NCI-H510A (cell line): ENCODE results near the gene PFAS.
"Not testable (repeated sequence)": the region's sequence is repeated elsewhere in the genome, so short reads cannot be mapped to it uniquely, and the experiment has no call there.

ENCODE experiments used
- DNase-seq: peaks from one replicate; lab custom pipeline; 2025; lab: John Stamatoyannopoulos, UW

Gene PFAS, protein sequence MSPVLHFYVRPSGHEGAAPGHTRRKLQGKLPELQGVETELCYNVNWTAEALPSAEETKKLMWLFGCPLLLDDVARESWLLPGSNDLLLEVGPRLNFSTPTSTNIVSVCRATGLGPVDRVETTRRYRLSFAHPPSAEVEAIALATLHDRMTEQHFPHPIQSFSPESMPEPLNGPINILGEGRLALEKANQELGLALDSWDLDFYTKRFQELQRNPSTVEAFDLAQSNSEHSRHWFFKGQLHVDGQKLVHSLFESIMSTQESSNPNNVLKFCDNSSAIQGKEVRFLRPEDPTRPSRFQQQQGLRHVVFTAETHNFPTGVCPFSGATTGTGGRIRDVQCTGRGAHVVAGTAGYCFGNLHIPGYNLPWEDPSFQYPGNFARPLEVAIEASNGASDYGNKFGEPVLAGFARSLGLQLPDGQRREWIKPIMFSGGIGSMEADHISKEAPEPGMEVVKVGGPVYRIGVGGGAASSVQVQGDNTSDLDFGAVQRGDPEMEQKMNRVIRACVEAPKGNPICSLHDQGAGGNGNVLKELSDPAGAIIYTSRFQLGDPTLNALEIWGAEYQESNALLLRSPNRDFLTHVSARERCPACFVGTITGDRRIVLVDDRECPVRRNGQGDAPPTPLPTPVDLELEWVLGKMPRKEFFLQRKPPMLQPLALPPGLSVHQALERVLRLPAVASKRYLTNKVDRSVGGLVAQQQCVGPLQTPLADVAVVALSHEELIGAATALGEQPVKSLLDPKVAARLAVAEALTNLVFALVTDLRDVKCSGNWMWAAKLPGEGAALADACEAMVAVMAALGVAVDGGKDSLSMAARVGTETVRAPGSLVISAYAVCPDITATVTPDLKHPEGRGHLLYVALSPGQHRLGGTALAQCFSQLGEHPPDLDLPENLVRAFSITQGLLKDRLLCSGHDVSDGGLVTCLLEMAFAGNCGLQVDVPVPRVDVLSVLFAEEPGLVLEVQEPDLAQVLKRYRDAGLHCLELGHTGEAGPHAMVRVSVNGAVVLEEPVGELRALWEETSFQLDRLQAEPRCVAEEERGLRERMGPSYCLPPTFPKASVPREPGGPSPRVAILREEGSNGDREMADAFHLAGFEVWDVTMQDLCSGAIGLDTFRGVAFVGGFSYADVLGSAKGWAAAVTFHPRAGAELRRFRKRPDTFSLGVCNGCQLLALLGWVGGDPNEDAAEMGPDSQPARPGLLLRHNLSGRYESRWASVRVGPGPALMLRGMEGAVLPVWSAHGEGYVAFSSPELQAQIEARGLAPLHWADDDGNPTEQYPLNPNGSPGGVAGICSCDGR (N-terminal part only)

DNA sequence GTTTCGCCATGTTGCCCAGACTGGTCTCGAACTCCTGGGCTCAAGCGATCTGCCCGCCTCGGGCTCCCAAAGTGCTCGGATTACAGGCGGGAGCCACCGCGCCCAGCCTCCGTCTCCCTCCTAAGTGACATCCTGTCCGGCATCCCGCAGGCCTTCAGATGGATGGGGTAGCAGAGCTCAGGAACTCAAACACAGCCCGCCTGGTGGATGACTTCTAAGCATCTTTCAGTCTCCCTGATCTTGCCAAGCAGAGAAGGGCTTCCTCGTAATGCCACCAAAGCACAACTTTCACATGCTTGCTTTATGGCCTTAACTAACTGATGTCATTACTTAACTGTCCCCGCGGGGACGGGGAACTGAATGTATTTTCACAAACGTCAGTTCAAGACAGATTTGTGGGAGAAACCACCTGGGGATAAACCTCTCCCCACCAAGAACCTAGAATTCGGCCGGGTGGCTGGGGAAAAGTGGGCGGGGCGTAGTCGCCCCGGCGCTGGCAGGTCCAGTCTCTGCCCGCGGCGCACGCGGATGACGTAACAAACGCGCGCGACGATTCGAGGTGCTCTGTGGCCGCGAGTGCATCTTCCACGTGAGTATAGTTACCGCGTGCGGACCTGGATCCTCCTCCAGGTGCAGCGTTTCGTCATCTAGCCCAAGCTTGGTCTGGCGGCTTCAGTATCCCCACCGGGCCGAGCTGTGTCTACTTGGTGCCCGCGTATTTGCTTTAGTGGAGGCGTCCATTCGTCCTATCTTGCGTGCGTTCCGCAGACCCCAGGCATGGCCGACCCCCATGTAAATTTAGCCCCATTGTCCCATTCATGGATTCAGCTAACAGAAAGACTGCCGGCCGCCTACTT lies at the start of gene PFAS:
PFAS (plus strand) TSS at position 539 of the 857 bp plus-strand sequence. CDS start 4,649 bp downstream, outside the sequence.
- DNase-seq = peak; percentile 85

DNA sequence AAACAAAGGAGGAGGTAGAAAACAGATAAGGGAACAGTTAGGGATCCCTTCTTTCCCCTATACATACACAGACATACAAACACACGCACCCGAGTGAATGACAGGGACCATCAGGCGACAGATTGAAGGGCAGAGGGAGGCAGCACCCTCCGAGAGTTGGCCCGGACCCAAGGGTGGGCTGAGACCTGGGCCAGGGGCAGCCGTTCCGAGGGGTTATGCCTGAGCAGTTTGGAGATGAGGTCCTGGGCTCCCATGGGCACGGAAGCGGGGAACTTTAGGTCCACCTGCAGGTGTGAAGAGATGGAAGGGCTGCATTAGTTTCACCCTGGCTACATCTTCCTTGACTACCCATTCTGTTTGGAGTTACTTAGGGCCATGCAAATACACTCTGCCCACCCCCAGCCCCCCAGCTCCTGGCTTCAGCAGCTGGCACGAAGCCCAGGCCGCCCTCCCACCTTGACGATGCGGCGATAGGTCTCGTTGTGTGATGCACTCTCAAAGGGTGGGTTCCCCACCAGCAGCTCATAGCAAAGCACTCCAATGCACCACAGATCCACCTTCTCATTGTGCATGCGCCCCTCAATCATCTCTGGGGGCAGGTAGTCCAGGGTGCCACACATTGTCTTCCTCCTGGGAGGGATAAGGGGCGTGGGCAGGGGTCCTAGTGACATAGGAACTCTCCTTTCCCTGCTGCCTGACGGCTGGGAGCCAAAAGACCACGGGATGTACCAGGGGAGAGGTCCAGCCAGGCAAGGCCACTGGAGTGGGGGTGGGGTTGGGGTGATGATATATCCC lies 44.1 kb upstream of the PFAS start:
- DNase-seq = no peak

DNA sequence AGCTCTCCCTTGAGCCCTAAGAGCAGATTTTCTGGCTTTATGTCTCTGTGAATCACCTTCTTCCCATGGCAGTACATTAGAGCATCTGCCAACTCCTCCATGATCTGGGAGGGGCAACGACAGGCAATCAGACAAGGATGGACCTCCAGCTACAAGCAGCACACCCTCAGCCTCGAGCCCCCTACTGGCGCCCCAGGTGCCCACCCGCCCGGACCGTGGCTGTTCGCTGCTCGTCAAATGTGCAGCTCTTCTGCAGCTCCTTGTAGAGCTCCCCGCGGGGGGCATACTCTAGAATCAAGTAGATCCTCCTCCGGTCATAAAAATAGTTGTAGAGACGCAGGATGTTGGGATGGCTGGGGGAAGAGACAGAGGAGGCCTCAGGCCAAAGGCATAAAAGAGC lies 42.6 kb upstream of the PFAS start:
- DNase-seq = no peak

DNA sequence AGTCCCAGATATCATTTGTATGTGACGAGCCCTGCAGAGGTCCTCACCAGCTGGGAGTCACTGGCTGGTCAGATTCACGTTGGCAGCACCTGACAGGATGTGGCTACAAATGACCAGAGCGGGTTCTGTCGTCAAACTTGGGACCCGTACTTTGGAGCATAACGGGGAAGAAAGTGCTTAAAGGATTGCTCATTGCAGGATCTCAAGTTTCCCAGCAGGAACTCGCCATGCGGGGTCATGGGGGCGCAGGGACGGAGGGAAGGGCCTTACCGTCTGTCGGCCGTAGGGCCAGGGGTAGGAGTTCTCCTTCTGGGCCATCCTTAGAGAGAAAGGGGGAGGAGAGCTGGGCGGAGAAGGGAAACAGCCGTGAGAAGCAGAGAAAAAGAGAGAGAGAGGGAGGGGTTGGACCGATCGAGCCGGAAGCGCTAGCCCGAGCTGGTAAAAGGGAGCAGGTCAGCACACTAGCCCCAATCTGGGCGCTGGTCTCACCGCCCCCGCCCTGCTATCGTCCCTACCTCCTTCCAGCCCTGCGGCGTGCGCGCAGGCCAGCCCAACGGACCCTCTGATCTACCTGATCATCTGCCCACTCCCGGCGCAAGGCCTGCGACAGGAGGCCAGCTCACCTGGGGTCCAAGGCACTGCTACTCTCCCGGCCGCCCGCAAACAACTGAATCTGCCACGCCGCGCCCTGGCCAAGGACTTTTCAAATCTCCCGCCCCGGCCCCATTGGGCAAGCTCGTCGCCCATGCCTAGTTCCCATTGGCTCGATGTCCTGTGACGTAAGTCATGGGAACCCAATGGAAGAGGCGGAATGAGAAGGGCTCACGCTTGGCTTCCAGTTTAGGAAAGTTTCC lies 39.0 kb upstream of the PFAS start, which contains the start of gene AURKB:
AURKB (minus strand) TSS at position 669 of the 854 bp plus-strand sequence; CDS start at position 318, 351 bp downstream.
- DNase-seq = peak; percentile 93

DNA sequence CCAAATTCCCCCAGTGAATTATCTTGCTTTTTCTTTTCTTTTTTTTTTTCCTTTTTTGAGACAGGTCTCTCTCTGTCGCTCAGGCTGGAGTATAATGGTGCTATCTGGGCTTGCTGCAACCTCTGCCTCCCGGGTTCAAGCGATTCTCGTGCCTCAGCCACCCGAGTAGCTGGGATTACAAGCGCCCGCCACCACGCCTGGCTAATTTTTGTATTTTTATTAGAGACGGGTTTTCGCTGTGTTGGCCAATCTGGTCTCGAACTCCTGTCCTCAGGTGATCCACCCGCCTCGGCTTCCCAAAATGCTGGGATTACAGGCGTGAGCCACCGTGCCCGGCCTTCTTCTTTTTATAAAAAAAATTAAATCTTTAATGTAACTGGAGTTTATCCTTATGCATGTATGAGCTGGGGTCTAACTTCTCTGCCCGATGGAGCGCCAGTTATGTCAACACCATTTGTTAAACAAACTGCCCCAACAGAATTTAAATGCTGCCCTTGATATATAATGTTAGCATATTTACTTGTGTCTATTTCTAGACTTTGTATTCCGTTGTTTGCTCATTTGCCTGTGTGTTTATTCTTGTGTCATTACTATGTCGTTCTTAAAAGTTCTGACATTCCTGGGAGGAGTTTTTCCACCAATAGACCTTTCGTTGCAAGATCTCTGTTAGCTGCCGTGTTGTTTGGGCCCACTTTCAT lies 38.2 kb upstream of the PFAS start:
- no peak for DNase-seq

DNA sequence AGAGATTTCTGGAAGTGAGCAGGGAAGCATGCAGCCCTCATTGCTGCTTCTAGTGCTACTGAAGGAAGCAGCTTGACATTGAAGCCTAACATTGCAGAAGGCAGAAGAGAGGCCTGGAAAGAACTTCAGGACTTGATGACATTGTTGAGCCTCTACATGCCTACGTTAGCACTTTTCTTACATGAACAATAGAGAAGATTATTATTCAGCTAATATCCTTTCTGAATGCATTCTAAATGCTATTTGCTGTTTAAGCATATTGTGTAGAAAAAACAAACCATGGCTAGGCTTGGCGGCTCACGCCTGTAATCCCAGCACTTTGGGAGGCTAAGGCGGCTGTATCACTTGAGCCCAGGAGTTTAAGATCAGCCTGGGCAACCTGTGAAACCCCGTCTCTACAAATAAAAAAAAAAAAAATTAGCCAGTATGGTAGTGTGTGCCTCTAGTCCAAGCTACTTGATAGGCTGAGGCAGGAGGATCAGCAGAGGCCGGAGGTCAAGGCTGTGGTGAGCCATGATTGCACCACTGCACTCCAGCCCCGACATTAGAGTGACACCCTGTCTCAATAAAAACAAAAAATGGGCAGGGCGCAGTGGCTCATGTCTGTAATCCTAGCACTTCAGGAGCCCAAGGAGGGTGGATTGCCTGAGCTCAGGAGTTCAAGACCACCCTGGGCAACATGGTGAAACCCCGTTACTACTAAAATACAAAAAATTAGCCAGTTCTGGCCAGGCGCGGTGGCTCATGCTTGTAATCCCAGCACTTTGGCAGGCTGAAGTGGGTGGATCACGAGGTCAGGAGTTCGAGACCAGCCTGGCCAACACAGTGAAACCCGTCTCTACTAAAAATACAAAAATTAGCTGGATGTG lies 36.5 kb upstream of the PFAS start:
- no peak for DNase-seq

DNA sequence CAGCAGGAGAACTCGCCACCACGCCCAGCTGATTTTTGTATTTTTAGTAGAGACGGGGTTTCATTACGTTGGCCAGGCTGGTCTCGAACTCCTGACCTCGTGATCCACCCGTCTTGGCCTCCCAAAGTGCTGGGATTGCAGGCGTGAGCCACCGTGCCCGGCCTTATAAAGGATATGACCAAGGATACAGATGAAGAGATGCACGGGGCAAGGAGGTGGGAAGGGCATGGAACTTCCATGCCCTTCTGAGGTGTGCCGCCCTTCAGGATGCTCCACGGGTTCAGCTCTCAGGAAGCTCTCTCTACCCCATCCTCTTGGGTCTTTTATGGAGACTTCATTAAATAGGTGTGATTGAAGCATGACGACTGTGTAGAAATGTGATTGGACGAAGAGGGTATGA lies 35.1 kb upstream of the PFAS start:
- not testable (repeated sequence) for DNase-seq

DNA sequence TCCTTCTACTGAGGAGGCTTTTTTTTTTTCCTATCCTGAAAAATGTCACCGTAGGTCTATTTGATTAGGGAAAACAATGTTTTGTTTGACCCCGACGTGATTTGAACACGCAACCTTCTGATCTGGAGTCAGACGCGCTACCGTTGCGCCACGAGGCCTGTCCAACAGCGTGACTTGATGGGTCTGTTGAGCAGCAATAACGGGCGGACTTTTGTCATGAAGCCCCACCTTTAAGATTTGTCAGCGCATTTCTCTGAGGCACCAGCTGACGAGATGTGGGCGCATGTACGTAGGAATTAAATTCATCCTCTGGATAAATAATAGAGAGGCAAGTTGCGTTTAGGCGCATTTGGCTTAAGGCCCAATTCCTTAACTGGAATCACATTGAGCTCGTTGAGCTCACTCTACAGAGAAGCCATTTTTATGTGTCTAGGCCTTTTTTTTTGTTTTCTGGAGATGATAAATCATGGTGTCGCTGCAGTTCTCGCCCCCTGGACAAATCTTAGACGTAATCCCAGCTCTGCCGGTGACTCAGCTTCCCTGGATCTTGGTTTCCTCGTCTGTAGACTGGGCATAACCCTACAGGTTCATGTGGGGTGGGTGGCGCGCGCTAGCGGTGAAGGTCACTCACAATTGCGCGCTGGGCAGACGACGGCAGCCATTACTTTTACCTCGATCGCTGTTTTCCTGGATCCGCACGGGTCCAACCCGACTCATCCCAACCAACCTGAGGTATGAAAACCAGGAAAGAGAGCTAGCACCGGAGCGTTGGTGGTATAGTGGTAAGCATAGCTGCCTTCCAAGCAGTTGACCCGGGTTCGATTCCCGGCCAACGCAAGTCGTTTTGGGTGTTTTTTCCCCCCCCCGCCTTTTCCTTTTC lies 28.1 kb upstream of the PFAS start:
- peak; percentile 68 for DNase-seq

DNA sequence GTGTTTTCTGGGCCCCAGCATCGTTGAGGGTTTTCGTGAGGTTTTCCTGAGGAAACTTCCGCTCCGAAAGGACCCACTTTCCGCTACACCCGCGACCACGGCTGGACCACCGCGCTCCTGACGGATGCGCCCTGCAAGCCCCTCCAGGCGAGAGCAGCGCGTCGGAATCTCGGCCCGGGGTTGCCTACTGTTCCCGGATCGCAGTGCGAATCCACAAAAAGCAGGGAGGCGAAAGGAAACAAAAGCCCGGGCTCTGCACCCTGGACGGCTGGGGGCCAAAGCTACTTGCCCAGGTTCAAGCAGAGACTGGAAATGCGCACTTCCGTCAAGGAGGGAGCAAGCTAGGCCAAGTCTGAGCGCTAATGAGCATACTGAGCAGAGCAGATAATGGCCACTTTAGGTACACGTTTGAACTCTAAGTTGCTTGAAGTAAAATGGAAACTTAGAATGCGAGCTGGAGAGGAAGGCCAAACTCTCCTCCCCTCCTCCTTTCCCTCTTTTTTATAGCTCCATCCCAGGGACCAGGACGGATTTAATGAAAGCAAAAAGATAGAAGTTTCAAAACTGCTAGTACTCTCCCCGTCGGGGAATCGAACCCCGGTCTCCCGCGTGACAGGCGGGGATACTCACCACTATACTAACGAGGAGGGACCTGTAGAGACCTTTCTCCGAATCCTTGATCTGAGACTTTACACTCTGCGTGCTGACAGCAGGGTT lies 27.3 kb upstream of the PFAS start:
- DNase-seq = no peak

DNA sequence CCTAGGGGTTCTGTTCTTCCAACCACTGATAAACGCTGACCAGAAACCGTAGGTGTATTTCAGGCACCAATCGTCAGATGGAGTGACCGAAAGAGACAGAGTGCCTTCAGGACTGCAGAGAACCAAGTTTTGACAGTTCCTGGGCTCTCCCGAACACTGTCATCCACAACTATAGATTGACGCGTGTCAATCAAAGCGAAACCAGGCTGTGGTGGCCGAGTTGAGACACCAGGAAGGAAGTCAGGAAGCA lies 26.8 kb upstream of the PFAS start:
- DNase-seq = no peak

DNA sequence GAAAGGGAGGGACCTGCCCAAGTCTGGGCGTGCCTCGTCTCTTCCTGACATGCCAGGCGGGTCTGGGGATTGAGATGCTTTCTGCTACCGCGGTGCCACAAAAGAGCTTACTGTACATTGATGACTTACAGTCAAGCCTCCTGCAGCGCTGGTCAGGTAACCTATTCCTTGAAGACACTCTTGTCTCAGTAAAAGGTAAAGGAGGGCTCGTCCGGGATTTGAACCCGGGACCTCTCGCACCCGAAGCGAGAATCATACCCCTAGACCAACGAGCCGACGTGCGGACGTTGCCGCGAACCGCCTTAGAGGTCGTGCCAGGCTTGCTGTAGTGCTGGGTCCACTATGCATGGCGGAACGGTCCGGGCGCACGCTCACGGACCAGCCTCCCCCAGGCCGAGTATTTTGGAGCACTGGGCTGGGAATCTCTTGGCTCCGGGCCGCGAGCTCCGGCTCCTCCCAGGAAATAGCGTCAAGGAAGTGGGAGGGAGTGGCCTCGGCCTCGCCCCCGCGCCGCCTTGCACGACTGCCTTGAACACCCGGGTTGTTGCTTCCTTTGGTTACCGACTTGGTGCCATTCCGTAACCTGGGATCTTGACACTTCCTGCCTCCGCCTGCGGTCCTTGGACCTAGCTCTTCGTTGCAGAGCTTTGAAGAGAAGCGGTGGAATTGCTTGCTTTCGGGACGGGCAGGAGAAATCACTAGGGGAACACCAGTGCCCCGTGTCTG lies 26.3 kb upstream of the PFAS start:
- peak; percentile 80 for DNase-seq

DNA sequence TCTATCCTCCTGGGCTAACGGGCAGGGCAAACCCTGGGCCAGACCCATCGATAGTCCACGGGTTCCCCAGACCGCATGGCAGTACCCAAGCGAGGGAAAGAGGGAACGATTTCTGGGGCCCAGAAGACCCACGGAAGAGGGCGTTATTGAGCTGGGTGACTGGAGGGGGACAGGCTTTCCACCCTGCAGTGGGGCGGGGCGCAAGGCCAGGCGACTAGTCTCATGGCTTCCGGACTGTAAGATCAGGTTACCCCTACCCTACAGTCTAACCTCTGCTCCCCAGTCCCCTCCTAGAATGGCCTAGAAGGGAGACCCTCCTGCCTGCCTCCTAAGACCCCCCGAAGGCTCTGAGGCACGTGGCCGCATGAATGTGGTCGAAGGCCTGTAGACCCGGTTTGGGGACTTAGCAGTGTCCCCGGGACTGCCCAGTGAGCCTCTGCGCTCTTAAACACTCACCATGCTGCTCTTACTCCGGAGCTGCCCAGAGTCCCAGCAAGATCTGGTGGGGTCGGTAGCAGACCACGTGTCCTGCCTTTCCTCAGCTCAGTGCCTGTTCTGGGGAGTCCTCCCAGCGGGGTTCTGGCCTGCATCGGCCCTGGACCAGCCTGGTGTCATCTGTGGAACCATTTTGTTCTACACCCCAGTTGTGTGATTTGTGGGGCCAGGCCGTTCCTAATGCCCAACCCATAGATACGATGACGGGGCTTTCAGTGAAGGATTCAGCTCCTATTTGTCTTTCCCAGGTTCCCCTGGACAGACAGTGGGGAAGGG lies 25.5 kb upstream of the PFAS start:
- DNase-seq = peak; percentile 67

DNA sequence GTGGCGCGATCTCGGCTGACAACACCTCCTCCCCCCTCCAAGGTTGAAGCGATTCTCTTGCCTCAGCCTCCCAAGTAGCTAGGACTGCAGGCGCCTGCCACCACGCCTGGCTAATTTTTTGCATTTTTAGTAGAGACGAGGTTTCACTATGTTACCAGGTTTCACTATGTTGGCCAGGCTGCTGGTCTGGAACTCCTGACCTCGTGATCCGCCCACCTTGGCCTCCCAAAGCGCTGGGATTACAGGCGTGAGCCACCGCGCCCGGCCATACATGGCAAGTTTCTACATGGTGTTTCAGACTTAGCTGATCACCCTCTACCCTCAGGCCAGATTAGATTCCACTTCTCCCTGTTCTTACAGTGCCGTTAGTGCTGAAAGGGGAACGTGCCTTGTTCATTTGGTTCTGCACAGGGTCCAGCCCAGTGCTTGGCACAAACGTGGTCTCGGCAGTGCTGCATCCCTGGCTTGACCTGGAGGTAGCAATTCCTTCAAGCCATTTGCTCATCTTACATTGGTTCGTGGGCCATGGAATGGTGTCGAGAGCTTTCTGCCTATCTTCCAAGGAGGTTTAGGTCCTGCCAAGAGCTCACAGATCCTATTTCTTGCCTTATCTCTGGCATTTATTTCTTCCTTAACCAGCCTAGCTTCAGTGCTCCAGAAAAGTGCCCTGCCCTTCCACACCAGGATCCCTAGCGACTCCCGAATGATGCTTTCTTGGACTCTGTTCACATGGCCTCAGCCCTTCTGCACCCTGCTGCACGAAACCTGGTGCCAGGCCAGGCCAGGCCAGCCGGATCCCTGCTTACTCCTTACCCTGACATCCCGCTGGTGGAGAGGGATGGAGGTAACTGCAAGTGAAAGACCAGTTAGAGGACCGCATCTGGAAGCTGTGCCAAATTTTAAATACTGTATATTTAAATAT lies 23.9 kb upstream of the PFAS start:
- no peak for DNase-seq
